ENCODE results near the gene TCF7L2. TPM values are rescaled to one million over a fixed set of nuclear protein-coding genes. Genes with fewer than 3 reads are reported as not detected.
A peak's percentile ranks its signal among the peaks of the same experiment; 100 is the strongest.

Gene TCF7L2
- total RNA-seq, 1 donor from 2014 or later: 88.2 TPM

DNA sequence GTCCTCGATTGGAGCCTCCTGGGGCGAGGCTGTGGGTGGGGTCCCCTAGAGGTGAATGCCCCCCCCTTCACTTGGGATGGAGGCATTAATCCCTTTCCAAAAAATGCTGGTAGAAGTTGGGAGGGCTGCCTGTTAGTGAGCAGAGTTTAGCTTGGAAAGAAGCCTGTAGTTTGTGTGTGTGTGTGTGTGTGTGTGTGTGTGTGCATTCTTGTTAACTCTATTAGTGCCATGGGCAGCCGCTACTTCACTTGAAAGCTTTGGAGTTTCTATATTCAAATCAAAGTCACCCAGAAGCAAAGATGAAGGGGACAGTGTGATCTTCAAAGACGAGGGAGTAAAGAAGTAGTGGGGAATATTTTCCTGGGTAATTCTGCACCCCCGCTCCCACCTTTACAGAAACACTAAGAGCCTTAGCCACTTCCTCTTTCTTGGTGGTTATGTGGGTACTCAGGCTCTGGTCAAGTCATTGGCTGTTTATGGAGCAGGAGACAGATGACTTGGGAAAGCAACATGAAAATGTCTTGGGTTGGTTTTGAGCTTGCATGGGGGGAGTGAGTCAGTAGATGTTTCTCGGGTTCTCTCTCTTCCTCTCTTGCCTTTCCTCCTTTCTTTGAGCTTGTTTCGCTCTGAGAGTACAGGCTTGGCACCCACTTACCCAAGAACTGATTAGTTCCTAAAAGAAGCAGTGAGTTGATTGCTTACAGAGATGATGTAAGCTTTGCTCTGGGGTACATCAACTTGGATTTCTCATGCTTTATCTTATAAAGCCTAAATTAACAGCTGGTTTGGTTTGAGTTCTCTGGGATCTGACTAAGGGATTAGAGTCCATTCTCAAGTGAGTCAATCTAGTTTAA lies 35.9 kb downstream of the TCF7L2 start:
- H3K4me1 Mint-ChIP-seq (ENCODE audit: unreplicated experiment): peaks cover 78% of the 10 kb centered on the region
- no peak for DNase-seq (ENCODE audit: extremely low spot score, unreplicated experiment)
- H3K27ac Mint-ChIP-seq (ENCODE audit: unreplicated experiment): peak overlapping the region; percentile 81
- no peak for TF ChIP-seq CTCF (IDR thresholded peaks at IDR 0.05)
- H3K9me3 Mint-ChIP-seq (ENCODE audit: unreplicated experiment): no peaks in the 10 kb centered on the region
- peak overlapping the region; percentile 29 for H3K4me3 Mint-ChIP-seq (ENCODE audit: unreplicated experiment)
- H3K27me3 Mint-ChIP-seq (ENCODE audit: unreplicated experiment): no peaks in the 10 kb centered on the region
- H3K36me3 Mint-ChIP-seq (ENCODE audit: unreplicated experiment): peaks cover 24% of the 10 kb centered on the region

- Mint-ChIP-seq H3K4me3 (ENCODE audit: unreplicated experiment) (peak overlapping the region; percentile 24), H3K27ac (ENCODE audit: unreplicated experiment) (peak overlapping the region; percentile 81), H3K9me3 (ENCODE audit: unreplicated experiment) (no peaks in the 10 kb centered on the region), H3K36me3 (ENCODE audit: unreplicated experiment) (peaks cover 19% of the 10 kb centered on the region), H3K4me1 (ENCODE audit: unreplicated experiment) (peaks cover 78% of the 10 kb centered on the region), H3K27me3 (ENCODE audit: unreplicated experiment) (no peaks in the 10 kb centered on the region)
- TF ChIP-seq CTCF (IDR thresholded peaks at IDR 0.05): no peak
- DNase-seq (ENCODE audit: extremely low spot score, unreplicated experiment): no peak
Measured at GRCh38 chr10:112986544-112987190, 36.6 kb downstream of the TCF7L2 start.

GRCh38 chr10:112988839-112989406 lies 38.9 kb downstream of the TCF7L2 start:
- peak overlapping the region; percentile 34 for H3K27ac Mint-ChIP-seq (ENCODE audit: unreplicated experiment)
- no peak for TF ChIP-seq CTCF (IDR thresholded peaks at IDR 0.05)
- no peaks in the 10 kb centered on the region for H3K9me3 Mint-ChIP-seq (ENCODE audit: unreplicated experiment)
- H3K4me1 Mint-ChIP-seq (ENCODE audit: unreplicated experiment): peaks cover 79% of the 10 kb centered on the region
- peaks cover 16% of the 10 kb centered on the region for H3K36me3 Mint-ChIP-seq (ENCODE audit: unreplicated experiment)
- H3K4me3 Mint-ChIP-seq (ENCODE audit: unreplicated experiment): no peak overlapping the region
- no peak for DNase-seq (ENCODE audit: extremely low spot score, unreplicated experiment)
- no peaks in the 10 kb centered on the region for H3K27me3 Mint-ChIP-seq (ENCODE audit: unreplicated experiment)

DNA sequence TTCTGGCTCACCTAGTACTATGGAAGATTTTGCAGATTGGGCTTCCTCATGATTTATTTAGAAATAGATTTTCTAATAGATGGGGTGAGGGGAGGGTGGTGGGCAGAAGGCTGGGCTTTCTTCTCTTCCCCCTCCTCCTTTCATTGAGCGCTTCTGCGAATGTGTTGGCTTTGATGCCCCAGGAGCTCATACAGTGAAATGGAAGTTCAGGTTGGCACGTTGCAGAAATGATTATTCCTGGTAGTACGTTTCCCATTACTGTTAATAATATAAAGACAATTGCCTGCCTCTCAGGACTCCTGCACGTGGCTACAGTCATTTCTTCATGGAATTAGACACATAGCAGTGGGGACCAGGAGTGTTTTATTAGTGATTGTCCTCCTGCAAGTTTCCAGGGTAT lies 39.8 kb downstream of the TCF7L2 start:
- Mint-ChIP-seq H3K4me3 (ENCODE audit: unreplicated experiment) (no peak overlapping the region), H3K27me3 (ENCODE audit: unreplicated experiment) (no peaks in the 10 kb centered on the region), H3K36me3 (ENCODE audit: unreplicated experiment) (peaks cover 22% of the 10 kb centered on the region), H3K4me1 (ENCODE audit: unreplicated experiment) (peaks cover 77% of the 10 kb centered on the region), H3K27ac (ENCODE audit: unreplicated experiment) (no peak overlapping the region), H3K9me3 (ENCODE audit: unreplicated experiment) (no peaks in the 10 kb centered on the region)
- TF ChIP-seq CTCF (IDR thresholded peaks at IDR 0.05): no peak
- DNase-seq (ENCODE audit: extremely low spot score, unreplicated experiment): no peak

- Mint-ChIP-seq H3K4me1 (ENCODE audit: unreplicated experiment) (peaks cover 73% of the 10 kb centered on the region), H3K27ac (ENCODE audit: unreplicated experiment) (peak overlapping the region; percentile 34), H3K4me3 (ENCODE audit: unreplicated experiment) (no peak overlapping the region), H3K36me3 (ENCODE audit: unreplicated experiment) (peaks cover 22% of the 10 kb centered on the region), H3K27me3 (ENCODE audit: unreplicated experiment) (no peaks in the 10 kb centered on the region), H3K9me3 (ENCODE audit: unreplicated experiment) (no peaks in the 10 kb centered on the region)
- no peak for TF ChIP-seq CTCF (IDR thresholded peaks at IDR 0.05)
- DNase-seq (ENCODE audit: extremely low spot score, unreplicated experiment): no peak
Measured at GRCh38 chr10:112990271-112990670, 40.2 kb downstream of the TCF7L2 start.
